ENCODE results near the gene NID2.

Gene NID2

DNA sequence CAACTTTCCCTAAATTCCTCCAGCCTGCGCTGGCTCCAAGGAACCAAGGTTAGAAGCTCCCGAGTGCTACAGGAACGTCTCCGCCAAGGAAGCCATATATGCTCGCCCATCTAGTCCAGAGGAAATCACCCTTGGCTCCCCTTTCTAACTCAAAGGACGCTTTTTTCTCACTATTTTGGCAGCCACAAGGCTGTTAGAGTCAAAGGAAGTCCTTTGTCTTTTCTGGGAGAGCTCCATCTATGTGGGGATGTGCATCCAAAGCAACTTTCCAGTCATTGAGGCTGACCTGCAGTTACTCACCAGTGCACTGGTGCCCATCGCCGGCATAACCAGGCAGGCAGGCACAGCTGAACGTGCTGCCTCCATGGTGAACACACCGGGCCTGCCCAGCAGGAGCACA lies 42.0 kb downstream of the NID2 start:
- Histone ChIP-seq H3K9me3 (ENCODE audit: severe bottlenecking) (no peaks in the 10 kb centered on the region), H3K4me3 (ENCODE audit: low read depth, low read length) (no peak overlapping the region), H3K27me3 (ENCODE audit: insufficient read depth, low read depth, severe bottlenecking) (no peaks in the 10 kb centered on the region), H3K27ac (no peak overlapping the region), H3K36me3 (no peaks in the 10 kb centered on the region)
- TF ChIP-seq CTCF (IDR thresholded peaks at IDR 0.05; ENCODE audit: low read depth, low read length): no peak
- no peak for DNase-seq

DNA sequence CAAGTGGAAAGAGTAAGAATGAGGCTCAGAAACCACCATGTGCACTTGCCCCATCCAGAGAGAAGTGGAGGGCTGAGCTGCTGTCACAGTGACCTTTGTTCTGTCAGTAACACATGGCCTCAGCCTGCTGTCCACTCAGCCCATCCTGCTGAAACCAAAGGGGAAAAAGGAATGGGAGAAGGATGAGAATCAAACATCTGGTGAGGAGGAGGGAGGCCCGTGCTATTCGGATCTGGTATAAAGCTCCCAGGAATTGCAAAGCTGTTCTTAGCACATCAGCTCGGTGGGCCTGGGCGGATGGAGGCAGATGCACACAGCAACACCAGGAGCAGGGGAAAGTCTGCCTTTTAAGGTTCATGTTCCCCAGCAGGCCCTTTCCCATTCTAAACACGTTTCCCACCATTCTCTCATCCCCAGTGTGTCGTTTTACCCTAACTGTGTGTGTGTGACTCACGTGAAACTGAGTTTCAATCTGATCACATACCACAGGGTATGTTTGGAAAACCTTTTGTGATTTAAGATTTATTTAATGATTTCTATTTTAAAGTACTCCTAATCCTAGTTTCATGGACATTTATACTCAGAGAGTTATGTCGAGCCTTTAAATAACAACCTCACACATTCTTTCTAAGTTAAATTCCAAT lies 42.7 kb downstream of the NID2 start:
- Histone ChIP-seq H3K36me3 (no peaks in the 10 kb centered on the region), H3K4me3 (ENCODE audit: low read depth, low read length) (no peak overlapping the region), H3K27ac (no peak overlapping the region), H3K9me3 (ENCODE audit: severe bottlenecking) (no peaks in the 10 kb centered on the region), H3K27me3 (ENCODE audit: insufficient read depth, low read depth, severe bottlenecking) (no peaks in the 10 kb centered on the region)
- no peak for DNase-seq
- TF ChIP-seq CTCF (IDR thresholded peaks at IDR 0.05; ENCODE audit: low read depth, low read length): no peak

- Histone ChIP-seq H3K27me3 (ENCODE audit: insufficient read depth, low read depth, severe bottlenecking) (no peaks in the 10 kb centered on the region), H3K9me3 (ENCODE audit: severe bottlenecking) (no peaks in the 10 kb centered on the region), H3K4me3 (ENCODE audit: low read depth, low read length) (no peak overlapping the region), H3K27ac (no peak overlapping the region), H3K36me3 (no peaks in the 10 kb centered on the region)
- TF ChIP-seq CTCF (IDR thresholded peaks at IDR 0.05; ENCODE audit: low read depth, low read length): no peak
- DNase-seq: no peak
Observed at GRCh38 chr14:52025310-52025709, 43.5 kb downstream of the NID2 start.

GRCh38 chr14:52023518-52023917 lies 45.3 kb downstream of the NID2 start:
- DNase-seq: no peak
- Histone ChIP-seq H3K36me3 (no peaks in the 10 kb centered on the region), H3K27me3 (ENCODE audit: insufficient read depth, low read depth, severe bottlenecking) (no peaks in the 10 kb centered on the region), H3K4me3 (ENCODE audit: low read depth, low read length) (no peak overlapping the region), H3K27ac (no peak overlapping the region), H3K9me3 (ENCODE audit: severe bottlenecking) (no peaks in the 10 kb centered on the region)
- no peak for TF ChIP-seq CTCF (IDR thresholded peaks at IDR 0.05; ENCODE audit: low read depth, low read length)

DNA sequence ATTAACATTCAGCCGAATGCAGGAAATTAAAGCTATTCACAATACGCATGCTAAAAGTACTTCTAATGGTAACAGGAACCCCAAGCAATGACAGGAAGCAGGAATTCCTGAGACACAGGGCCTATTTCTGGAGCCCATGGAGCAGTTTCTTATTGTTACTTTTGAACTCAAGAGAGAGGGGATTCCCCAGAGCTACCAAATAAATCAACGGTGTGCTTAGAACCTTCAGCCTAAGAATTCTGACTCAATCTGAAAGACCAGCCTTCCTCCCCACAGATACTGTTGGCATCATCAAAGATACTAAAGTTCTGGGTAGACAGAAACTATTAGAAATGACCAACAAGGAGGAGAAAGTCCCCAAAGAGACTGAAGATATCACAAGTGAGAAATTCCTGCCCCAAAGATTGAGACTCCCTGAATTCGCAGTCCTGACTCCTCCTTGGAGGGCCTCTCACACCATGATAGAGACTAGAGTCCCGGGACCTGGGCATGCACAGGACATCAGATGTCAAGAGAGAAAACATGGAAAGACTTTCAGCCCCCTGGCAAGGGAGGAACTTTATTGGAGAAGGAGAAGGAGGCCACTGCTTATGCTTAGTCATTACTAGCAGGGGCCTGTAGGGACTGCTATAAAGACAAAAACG lies 46.8 kb downstream of the NID2 start:
- no peaks in the 10 kb centered on the region for H3K9me3 ChIP-seq (ENCODE audit: severe bottlenecking)
- H3K4me3 ChIP-seq (ENCODE audit: low read depth, low read length): no peak overlapping the region
- no peak for DNase-seq
- TF ChIP-seq CTCF (IDR thresholded peaks at IDR 0.05; ENCODE audit: low read depth, low read length): no peak
- no peaks in the 10 kb centered on the region for H3K27me3 ChIP-seq (ENCODE audit: insufficient read depth, low read depth, severe bottlenecking)
- H3K27ac ChIP-seq: no peak overlapping the region
- H3K36me3 ChIP-seq: no peaks in the 10 kb centered on the region

Measured in WERI-Rb-1 (cell line).